GM23338 (cell line): ENCODE measurements around the gene BAK1.

Source experiments
- CREB1 ChIP-seq: fragments of 250-450 bp; sonication (Bioruptor Pico); IDR thresholded peaks from 2 replicates; pipeline ENCODE4 v1.5.0; 2020; ENCODE audit warnings: low read depth, mild to moderate bottlenecking, moderate library complexity
- EZH2 ChIP-seq: fragments of 200-600 bp; sonication (generic); IDR thresholded peaks from one replicate; pipeline ENCODE4 v1.8.0; 2017; ENCODE audit warnings: antibody characterized with exemption, mild to moderate bottlenecking, low read depth; ENCODE audit not compliant: unreplicated experiment
- EZH2phosphoT487 ChIP-seq: fragments of 200-600 bp; sonication (generic); IDR thresholded peaks from one replicate; pipeline ENCODE4 v1.8.1; 2018; ENCODE audit warnings: antibody characterized with exemption; ENCODE audit not compliant: unreplicated experiment
- POLR2AphosphoS5 ChIP-seq: IDR thresholded peaks from 2 replicates; pipeline ENCODE4 v1.6.1; 2016; ENCODE audit warnings: antibody characterized with exemption, low read depth
- STAT1 ChIP-seq: IDR thresholded peaks from one replicate; pipeline ENCODE4 v1.6.1; 2016; ENCODE audit warnings: antibody characterized with exemption; ENCODE audit not compliant: unreplicated experiment
- ZNF331 ChIP-seq: fragments of 250-450 bp; sonication (Bioruptor Pico); IDR thresholded peaks from 2 replicates; pipeline ENCODE4 v1.5.0; 2020; ENCODE audit warnings: low read depth, mild to moderate bottlenecking, moderate library complexity
- TF ChIP-seq, protein P1 (sequence below), 2 experiments: fragments of 200-600 bp in 1 of 2; sonication (generic) in 1 of 2; conservative IDR thresholded peaks; 2 replicates each; pipeline versions ENCODE4 v1.5.1 to v1.6.1; 2016 to 2017; ENCODE audit warnings: antibody characterized with exemption in 2 of 2, low read depth in 2 of 2, mild to moderate bottlenecking in 2 of 2, moderate library complexity in 1 of 2
- TF ChIP-seq, protein P2 (sequence below): IDR thresholded peaks from 2 replicates; pipeline ENCODE4 v1.6.1; 2016; ENCODE audit warnings: antibody characterized with exemption
- TF ChIP-seq, protein P3 (sequence below): IDR thresholded peaks from one replicate; pipeline ENCODE4 v1.6.1; 2018; ENCODE audit warnings: antibody characterized with exemption; ENCODE audit not compliant: unreplicated experiment

DNA sequence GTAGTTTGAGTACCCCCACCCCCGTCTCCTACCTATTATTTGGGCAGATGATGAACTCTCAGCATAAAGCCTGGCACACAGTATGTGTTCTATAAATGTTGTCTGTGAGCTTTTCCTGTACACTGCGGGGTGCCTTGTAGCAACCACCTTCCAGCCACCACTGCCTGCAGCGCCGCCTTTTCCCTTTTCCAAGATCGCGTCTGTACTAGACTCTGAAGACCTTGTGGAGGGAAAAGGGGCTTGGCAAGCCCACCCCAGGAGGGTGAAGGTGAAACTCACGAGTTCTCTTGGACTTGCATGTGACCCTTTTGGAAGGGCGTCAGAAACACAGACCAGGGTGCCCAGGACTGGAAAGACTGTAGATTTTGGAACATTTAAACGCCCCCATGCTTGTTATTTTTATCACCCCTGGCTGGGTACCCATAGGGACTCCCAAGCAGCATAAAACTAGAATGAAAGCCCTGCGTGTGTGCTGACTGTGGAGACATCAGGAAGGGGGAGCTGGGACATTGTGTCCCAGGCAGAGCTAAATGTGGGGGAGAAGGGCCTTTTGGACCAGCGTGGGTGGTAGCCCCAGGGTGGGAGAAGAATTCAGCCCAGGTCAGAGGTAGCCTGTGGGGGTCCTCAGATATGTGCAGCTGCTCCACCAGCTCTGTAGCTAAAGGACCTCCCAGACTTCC lies 8.3 kb downstream of the BAK1 start:
- TF ChIP-seq, protein P1, sequence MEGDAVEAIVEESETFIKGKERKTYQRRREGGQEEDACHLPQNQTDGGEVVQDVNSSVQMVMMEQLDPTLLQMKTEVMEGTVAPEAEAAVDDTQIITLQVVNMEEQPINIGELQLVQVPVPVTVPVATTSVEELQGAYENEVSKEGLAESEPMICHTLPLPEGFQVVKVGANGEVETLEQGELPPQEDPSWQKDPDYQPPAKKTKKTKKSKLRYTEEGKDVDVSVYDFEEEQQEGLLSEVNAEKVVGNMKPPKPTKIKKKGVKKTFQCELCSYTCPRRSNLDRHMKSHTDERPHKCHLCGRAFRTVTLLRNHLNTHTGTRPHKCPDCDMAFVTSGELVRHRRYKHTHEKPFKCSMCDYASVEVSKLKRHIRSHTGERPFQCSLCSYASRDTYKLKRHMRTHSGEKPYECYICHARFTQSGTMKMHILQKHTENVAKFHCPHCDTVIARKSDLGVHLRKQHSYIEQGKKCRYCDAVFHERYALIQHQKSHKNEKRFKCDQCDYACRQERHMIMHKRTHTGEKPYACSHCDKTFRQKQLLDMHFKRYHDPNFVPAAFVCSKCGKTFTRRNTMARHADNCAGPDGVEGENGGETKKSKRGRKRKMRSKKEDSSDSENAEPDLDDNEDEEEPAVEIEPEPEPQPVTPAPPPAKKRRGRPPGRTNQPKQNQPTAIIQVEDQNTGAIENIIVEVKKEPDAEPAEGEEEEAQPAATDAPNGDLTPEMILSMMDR (conservative IDR thresholded peaks at IDR 0.05; ENCODE audit: low read depth in 2 of 2), result no peak
- TF ChIP-seq, protein P2, sequence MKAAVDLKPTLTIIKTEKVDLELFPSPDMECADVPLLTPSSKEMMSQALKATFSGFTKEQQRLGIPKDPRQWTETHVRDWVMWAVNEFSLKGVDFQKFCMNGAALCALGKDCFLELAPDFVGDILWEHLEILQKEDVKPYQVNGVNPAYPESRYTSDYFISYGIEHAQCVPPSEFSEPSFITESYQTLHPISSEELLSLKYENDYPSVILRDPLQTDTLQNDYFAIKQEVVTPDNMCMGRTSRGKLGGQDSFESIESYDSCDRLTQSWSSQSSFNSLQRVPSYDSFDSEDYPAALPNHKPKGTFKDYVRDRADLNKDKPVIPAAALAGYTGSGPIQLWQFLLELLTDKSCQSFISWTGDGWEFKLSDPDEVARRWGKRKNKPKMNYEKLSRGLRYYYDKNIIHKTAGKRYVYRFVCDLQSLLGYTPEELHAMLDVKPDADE, result no peak
- TF ChIP-seq EZH2phosphoT487 (no peak), POLR2AphosphoS5 (no peak), STAT1 (no peak), EZH2 (no peak), CREB1 (CRISPR knock-in tag) (no peak), ZNF331 (CRISPR knock-in tag) (no peak)
- TF ChIP-seq, protein P3, sequence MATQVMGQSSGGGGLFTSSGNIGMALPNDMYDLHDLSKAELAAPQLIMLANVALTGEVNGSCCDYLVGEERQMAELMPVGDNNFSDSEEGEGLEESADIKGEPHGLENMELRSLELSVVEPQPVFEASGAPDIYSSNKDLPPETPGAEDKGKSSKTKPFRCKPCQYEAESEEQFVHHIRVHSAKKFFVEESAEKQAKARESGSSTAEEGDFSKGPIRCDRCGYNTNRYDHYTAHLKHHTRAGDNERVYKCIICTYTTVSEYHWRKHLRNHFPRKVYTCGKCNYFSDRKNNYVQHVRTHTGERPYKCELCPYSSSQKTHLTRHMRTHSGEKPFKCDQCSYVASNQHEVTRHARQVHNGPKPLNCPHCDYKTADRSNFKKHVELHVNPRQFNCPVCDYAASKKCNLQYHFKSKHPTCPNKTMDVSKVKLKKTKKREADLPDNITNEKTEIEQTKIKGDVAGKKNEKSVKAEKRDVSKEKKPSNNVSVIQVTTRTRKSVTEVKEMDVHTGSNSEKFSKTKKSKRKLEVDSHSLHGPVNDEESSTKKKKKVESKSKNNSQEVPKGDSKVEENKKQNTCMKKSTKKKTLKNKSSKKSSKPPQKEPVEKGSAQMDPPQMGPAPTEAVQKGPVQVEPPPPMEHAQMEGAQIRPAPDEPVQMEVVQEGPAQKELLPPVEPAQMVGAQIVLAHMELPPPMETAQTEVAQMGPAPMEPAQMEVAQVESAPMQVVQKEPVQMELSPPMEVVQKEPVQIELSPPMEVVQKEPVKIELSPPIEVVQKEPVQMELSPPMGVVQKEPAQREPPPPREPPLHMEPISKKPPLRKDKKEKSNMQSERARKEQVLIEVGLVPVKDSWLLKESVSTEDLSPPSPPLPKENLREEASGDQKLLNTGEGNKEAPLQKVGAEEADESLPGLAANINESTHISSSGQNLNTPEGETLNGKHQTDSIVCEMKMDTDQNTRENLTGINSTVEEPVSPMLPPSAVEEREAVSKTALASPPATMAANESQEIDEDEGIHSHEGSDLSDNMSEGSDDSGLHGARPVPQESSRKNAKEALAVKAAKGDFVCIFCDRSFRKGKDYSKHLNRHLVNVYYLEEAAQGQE, result no peak
